NT2/D1 (cell line): ENCODE results near the gene QSOX2.

ENCODE experiments used
- SUZ12 ChIP-seq: IDR thresholded peaks from 2 replicates; pipeline ENCODE4 v1.6.1; 2011; ENCODE audit not compliant: insufficient read length, insufficient read depth; ENCODE audit errors: extremely low read depth
- YY1 ChIP-seq: IDR thresholded peaks from 2 replicates; pipeline ENCODE4 v1.6.1; 2011; ENCODE audit not compliant: insufficient read length, insufficient read depth
- ZNF274 ChIP-seq: IDR thresholded peaks from 2 replicates; pipeline ENCODE4 v1.6.1; 2011; ENCODE audit warnings: mild to moderate bottlenecking, low read depth, low read length

- no peak for TF ChIP-seq ZNF274
- no peak for TF ChIP-seq YY1
- TF ChIP-seq SUZ12, result no peak
These were observed 66.9 kb downstream of the QSOX2 start for GRCh38 chr9:136178773-136179075.
